HepG2 (cell line): Measurements from ENCODE around the gene STARD10. TPM values are rescaled to one million over a fixed set of nuclear protein-coding genes. Genes with fewer than 3 reads are reported as not detected.

Source experiments
- ATRX ChIP-seq: sonication (generic); formaldehyde crosslinking; IDR thresholded peaks from 2 replicates; pipeline ENCODE4 v1.4.0; 2020; ENCODE audit warnings: missing genetic modification reagents, borderline replicate concordance
- CBX2 ChIP-seq, 2 experiments: fragments of 200-600 bp in 1 of 2; sonication (generic); formaldehyde crosslinking in 1 of 2; IDR thresholded peaks; 2 replicates each; pipeline versions ENCODE4 v1.7.0 to v1.8.1; 2018 to 2022; ENCODE audit warnings: low read depth in 2 of 2, low read length in 1 of 2, mild to moderate bottlenecking in 1 of 2, missing genetic modification reagents in 1 of 2
- ELF1 ChIP-seq: sonication (generic); formaldehyde crosslinking; IDR thresholded peaks from 2 replicates; pipeline ENCODE4 v1.4.0; 2020; ENCODE audit warnings: missing genetic modification reagents
- FOSL1 ChIP-seq: sonication (generic); formaldehyde crosslinking; IDR thresholded peaks from 2 replicates; pipeline ENCODE4 v1.9.0; 2021; ENCODE audit warnings: missing genetic modification reagents, borderline replicate concordance
- JARID2 ChIP-seq: sonication (generic); formaldehyde crosslinking; IDR thresholded peaks from 2 replicates; pipeline ENCODE4 v1.8.1; 2023; ENCODE audit warnings: missing genetic modification reagents, inconsistent platforms; ENCODE audit not compliant: insufficient replicate concordance
- JUNB ChIP-seq: sonication (generic); formaldehyde crosslinking; IDR thresholded peaks from 2 replicates; pipeline ENCODE4 v1.8.0; 2022; ENCODE audit warnings: missing genetic modification reagents, mild to moderate bottlenecking, borderline replicate concordance
- KDM5B ChIP-seq: sonication (generic); formaldehyde crosslinking; IDR thresholded peaks from 2 replicates; pipeline ENCODE4 v1.4.0; 2020; ENCODE audit warnings: missing genetic modification reagents, mild to moderate bottlenecking, borderline replicate concordance
- NFRKB ChIP-seq: fragments of 450-650 bp; IDR thresholded peaks from 2 replicates; pipeline ENCODE4 v1.6.1; 2017
- NR2F1 ChIP-seq, 2 experiments: fragments of 450-650 bp in 1 of 2; formaldehyde crosslinking in 1 of 2; IDR thresholded peaks; 2 replicates each; pipeline versions ENCODE4 v1.5.0 to v1.6.1; 2016 to 2020; ENCODE audit warnings: mild to moderate bottlenecking in 1 of 2, missing compliant biosample characterization in 1 of 2, missing genetic modification reagents in 1 of 2, moderate library complexity in 1 of 2
- NR3C1 ChIP-seq: sonication (generic); formaldehyde crosslinking; IDR thresholded peaks from 2 replicates; pipeline ENCODE4 v1.4.0; 2020; ENCODE audit warnings: missing genetic modification reagents
- PAF1 ChIP-seq: IDR thresholded peaks from 2 replicates; pipeline ENCODE4 v1.6.1; 2016; ENCODE audit warnings: missing genetic modification reagents, missing compliant biosample characterization
- PHB2 ChIP-seq: fragments of 450-650 bp; IDR thresholded peaks from 2 replicates; pipeline ENCODE4 v1.6.1; 2018; ENCODE audit not compliant: partially characterized antibody
- SIN3A ChIP-seq: IDR thresholded peaks from 2 replicates; pipeline ENCODE4 v1.6.1; 2011; ENCODE audit warnings: low read depth, mild to moderate bottlenecking, control low read depth, low read length, borderline replicate concordance
- U2AF1 ChIP-seq: fragments of 200-400 bp; formaldehyde crosslinking; optimal IDR thresholded peaks from 2 replicates; pipeline ENCODE3; 2017; ENCODE audit warnings: mild to moderate bottlenecking, low read depth, low read length
- ZFAT ChIP-seq: sonication (generic); formaldehyde crosslinking; conservative IDR thresholded peaks from 2 replicates; pipeline ENCODE4 v1.8.1; 2023; ENCODE audit warnings: missing genetic modification reagents, inconsistent platforms
- ZKSCAN8 ChIP-seq: IDR thresholded peaks from 2 replicates; pipeline ENCODE4 v1.6.1; 2016; ENCODE audit warnings: borderline replicate concordance, missing genetic modification reagents, missing compliant biosample characterization
- ZNF292 ChIP-seq: sonication (generic); formaldehyde crosslinking; IDR thresholded peaks from 2 replicates; pipeline ENCODE4 v1.8.1; 2022; ENCODE audit warnings: mild to moderate bottlenecking, low read depth, missing genetic modification reagents, borderline replicate concordance
- ZNF556 ChIP-seq: sonication (generic); formaldehyde crosslinking; IDR thresholded peaks from 2 replicates; pipeline ENCODE4 v1.4.0; 2020; ENCODE audit warnings: mild to moderate bottlenecking, missing genetic modification reagents, borderline replicate concordance
- polyA plus RNA-seq, 8 experiments: library from polyadenylated mRNA; depleted of rRNA in 3 of 8; stranded (reverse) in 7 of 8; unstranded in 1 of 8; fragments of >200 nt; fragmentation: Illumina TruSeq in 4 of 8; extraction: Trizol in 4 of 8; gene quantifications; 2 replicates each; pipeline versions ENCODE4 v1.2.1 to v1.2.3, GENCODE V29; 2011 to 2016; ENCODE audit warnings: low read depth in 4 of 8, missing spikeins in 1 of 8, mixed read lengths in 1 of 8; ENCODE audit not compliant: insufficient read depth in 1 of 8
- total RNA-seq, 5 experiments: library from RNA; depleted of rRNA; stranded (reverse); fragments of >200 nt; fragmentation: Illumina TruSeq; extraction: Trizol; gene quantifications; 2 replicates each; pipeline ENCODE4 v1.2.3, GENCODE V29; 2016; ENCODE audit warnings: low read depth in 1 of 5
- TF ChIP-seq, protein P1 (sequence below): sonication (generic); formaldehyde crosslinking; IDR thresholded peaks from 2 replicates; pipeline ENCODE4 v1.8.0; 2022; ENCODE audit warnings: low read depth, missing genetic modification reagents
- TF ChIP-seq, protein P2 (sequence below): sonication (generic); formaldehyde crosslinking; IDR thresholded peaks from 2 replicates; pipeline ENCODE4 v1.4.0; 2020; ENCODE audit warnings: mild to moderate bottlenecking, missing genetic modification reagents

Gene STARD10
- total and polyA plus RNA-seq, 2 of the 13 experiments (the other 11 are each of a cell fraction or from before 2014, with no cell fraction given): 260 to 341 TPM

DNA sequence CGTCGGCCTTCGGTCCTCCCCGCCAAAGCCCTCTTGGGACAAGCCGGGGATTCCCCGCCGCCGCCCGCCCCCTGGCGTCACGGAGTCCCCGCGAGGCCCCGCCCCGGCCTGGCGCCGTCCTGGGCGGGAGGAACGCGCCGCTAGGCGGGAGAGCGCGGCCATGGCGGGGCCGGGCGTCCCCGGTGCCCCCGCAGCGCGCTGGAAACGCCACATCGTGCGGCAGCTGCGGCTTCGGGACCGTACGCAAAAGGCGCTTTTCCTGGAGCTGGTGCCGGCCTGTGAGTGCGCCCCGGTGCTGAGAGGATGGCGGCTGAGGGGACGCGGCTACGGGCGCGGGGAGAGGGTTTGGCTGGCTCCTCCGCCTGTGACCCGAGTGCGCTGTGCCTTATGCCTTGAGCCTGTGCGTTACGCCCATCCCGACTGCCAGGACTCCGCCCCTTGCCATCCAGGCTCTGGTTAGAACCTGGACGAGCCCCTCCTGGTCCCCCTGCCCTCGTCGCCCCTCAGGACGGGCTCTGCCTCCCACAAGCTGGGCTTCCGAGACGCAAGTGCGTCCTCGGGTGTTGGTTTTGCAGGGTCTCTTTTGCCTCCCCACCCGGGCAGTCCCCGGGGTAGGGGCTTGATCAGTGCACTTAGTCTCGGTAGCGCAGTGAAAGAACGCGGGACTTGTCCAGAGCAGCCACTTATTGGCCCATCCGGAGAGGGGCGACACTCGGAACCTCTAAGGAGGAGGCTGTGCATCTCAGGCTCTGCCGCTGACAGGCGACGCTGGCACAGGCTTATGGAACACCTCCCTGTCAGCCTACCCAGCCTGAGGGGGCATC is 20.7 kb upstream of the STARD10 start, which contains the start of gene ATG16L2 (continued):
- TF ChIP-seq JARID2: no peak
- TF ChIP-seq FOSL1 (CRISPR knock-in tag): no peak
- TF ChIP-seq, protein P1, sequence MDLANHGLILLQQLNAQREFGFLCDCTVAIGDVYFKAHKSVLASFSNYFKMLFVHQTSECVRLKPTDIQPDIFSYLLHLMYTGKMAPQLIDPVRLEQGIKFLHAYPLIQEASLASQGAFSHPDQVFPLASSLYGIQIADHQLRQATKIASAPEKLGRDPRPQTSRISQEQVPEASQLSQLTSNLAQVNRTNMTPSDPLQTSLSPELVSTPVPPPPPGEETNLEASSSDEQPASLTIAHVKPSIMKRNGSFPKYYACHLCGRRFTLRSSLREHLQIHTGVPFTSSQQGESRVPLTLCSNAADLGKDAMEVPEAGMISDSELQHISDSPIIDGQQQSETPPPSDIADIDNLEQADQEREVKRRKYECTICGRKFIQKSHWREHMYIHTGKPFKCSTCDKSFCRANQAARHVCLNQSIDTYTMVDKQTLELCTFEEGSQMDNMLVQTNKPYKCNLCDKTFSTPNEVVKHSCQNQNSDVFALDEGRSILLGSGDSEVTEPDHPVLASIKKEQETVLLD (CRISPR knock-in tag): peak; percentile 74; the same call in 1 of the 2 replicates
- TF ChIP-seq ZKSCAN8 (CRISPR knock-in tag): no peak
- 0 out of 2 replicates have a peak, but pooled peaks have one; percentile 21 for TF ChIP-seq ZNF292 (CRISPR knock-in tag)
- no peak for TF ChIP-seq CBX2 (IDR thresholded peaks at IDR 0.05; ENCODE audit: low read depth, low read length)
- TF ChIP-seq CBX2 (CRISPR knock-in tag; IDR thresholded peaks at IDR 0.05; ENCODE audit: low read depth): no peak
- TF ChIP-seq PAF1 (CRISPR knock-in tag): no peak
- TF ChIP-seq NFRKB: no peak
- TF ChIP-seq NR3C1 (CRISPR knock-in tag): no peak
- no peak for TF ChIP-seq ZFAT
- no peak for TF ChIP-seq PHB2
- TF ChIP-seq U2AF1: no peak
- TF ChIP-seq SIN3A: no peak; the same call in 1 of the 2 replicates
- TF ChIP-seq NR2F1 (CRISPR knock-in tag; IDR thresholded peaks at IDR 0.05): no peak
- no peak for TF ChIP-seq ATRX (CRISPR knock-in tag)
- TF ChIP-seq JUNB (CRISPR knock-in tag): no peak
- TF ChIP-seq ELF1 (CRISPR knock-in tag): no peak
- TF ChIP-seq KDM5B: no peak
- no peak for TF ChIP-seq ZNF556 (CRISPR knock-in tag)
- TF ChIP-seq, protein P2, sequence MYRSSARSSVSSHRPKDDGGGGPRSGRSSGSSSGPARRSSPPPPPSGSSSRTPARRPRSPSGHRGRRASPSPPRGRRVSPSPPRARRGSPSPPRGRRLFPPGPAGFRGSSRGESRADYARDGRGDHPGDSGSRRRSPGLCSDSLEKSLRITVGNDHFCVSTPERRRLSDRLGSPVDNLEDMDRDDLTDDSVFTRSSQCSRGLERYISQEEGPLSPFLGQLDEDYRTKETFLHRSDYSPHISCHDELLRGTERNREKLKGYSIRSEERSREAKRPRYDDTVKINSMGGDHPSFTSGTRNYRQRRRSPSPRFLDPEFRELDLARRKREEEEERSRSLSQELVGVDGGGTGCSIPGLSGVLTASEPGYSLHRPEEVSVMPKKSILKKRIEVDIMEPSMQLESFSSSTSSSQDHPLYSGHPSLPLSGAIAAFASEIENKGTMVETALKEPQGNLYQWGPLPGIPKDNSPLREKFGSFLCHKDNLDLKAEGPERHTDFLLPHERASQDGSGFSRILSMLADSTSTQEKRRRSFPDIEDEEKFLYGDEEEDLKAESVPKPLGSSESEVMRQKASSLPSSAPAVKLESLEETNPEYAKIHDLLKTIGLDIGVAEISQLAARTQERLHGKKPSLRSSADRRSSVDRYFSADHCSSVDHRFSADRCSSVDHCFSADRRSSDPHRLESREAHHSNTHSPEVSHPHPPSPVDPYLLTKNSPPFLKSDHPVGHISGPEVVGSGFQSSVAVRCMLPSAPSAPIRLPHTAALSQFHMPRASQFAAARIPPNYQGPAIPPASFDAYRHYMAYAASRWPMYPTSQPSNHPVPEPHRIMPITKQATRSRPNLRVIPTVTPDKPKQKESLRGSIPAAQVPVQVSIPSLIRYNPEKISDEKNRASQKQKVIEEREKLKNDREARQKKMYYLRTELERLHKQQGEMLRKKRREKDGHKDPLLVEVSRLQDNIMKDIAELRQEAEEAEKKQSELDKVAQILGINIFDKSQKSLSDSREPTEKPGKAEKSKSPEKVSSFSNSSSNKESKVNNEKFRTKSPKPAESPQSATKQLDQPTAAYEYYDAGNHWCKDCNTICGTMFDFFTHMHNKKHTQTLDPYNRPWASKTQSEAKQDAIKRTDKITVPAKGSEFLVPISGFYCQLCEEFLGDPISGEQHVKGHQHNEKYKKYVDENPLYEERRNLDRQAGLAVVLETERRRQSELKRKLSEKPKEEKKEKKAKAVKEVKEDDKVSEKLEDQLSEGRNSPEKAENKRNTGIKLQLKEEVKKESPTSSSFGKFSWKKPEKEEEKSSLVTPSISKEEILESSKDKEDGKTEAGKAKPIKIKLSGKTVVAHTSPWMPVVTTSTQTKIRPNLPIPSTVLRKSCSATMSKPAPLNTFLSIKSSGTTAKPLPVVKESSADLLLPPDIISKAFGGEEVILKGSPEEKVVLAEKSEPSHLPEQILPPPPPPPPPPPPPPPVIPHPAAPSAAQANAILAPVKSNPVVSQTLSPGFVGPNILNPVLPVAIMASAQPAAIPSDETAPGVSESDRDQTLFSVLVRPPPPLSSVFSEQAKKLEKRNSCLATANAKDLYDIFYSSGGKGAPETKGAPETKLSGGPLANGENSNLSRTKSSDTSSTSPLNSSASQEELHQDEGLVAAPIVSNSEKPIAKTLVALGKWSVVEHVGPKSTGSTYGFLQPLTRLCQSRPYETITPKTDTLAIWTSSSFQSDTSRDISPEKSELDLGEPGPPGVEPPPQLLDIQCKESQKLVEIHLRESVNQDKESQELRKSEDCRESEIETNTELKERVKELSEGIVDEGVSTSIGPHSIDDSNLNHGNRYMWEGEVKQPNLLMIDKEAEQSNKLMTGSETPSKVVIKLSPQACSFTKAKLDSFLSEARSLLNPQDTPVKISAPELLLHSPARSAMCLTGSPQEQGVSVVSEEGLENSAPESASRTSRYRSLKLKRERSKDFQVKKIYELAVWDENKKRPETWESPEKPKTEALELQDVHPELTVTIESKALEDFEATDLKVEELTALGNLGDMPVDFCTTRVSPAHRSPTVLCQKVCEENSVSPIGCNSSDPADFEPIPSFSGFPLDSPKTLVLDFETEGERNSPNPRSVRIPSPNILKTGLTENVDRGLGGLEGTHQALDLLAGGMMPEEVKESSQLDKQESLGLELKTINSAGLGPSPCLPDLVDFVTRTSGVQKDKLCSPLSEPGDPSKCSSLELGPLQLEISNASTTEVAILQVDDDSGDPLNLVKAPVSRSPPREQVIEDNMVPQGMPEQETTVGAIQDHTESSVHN (CRISPR knock-in tag): no peak
